LNCaP clone FGC (cell line): Measurements from ENCODE around the gene THOP1.
A peak's percentile ranks its signal among the peaks of the same experiment; 100 is the strongest.

Experiments used
- DNase-seq: peaks from one replicate; pipeline ENCODE4 v3.0.0-alpha.2; 2011; ENCODE audit warnings: low read depth
- H3K4me3 ChIP-seq: 2 replicates; pipeline ENCODE4 v1.5.1; 2011; ENCODE audit warnings: mild to moderate bottlenecking, low read depth, low read length, control low read depth
- CTCF ChIP-seq: IDR thresholded peaks from 2 replicates; pipeline ENCODE4 v1.5.1; 2012; ENCODE audit warnings: mild to moderate bottlenecking; ENCODE audit not compliant: control insufficient read depth, insufficient read depth; ENCODE audit errors: extremely low read depth

THOP1 gene

GRCh38 chr19:2785244-2785997, at the start of gene THOP1:
Gene THOP1, plus strand, starts transcription at chr19:2785503. Its CDS starts 160 bp downstream, at chr19:2785663.
- peak; percentile 94 for DNase-seq
- peak within 1 kb of the TSS; percentile 94 for H3K4me3 ChIP-seq
- TF ChIP-seq CTCF: no peak

DNA sequence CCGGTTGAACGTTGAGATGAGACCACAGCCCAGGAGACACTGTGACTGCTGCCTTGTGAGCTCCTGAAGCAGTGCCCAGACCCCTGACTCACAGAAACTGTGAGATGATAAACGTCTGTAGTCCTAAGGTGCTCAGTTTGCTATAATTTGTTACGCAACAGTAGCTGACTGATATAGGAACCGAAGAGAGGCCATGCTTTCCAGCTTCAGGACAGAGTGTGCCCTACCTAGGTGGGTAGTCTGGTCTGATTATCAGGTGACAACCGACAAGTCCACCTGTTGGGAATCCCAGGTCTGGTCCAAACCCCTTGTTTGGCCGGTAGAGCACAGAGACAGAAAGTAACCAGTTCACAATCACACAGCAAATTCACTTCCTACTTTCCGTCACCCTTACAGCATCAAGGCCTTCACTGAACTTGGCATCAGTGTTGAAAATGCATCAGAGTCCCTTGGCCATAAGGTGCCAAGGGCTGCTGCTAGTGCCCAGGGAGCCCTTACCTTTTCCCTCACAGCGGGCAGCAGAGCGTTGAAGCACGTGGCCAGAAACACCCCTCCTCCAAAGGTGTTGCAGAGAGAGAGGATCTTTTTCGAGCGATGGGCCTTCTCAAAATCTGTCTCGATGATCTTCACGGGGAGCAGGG, 48.6 kb upstream of the THOP1 start:
- no peak for TF ChIP-seq CTCF
- DNase-seq: no peak
- H3K4me3 ChIP-seq: no peak overlapping the region

DNA sequence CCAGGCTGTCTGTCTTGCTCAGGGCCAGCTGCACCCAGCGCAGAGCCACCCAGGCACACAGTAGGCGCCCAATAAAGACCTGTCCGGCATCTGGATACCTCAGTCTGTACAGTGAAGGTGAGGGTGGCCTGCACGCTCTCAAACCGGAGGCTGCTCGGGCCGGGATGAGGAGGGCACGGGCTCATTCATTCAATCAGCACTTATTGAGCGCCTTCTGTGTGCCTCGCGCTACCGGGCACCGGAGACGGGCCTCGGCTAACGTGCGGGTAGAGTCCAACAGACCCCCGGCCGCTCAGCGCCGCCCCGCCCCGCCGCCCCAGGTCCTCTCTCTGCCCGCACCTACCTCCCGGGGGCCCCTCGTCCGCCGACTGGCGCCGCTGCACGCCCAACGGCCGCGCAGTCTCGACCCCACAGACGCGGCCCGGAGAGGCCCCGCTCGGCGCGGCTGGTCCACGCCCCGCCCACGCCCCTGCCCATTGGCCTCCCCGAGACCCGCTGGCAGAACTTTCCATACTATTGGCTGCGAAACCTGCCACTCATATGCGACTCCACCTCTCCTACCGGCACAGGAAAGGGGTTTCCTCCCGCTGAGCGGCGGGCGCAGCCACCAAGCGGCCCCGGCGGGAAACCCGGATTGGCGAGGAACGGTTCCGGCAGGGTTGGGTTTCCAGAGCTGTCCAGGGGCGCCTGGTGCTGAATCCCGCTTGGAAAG, 45.5 kb upstream of the THOP1 start, which contains the start of gene SLC39A3:
SLC39A3 (minus strand) TSS at position 416 of the 712 bp plus-strand sequence. CDS start 2,760 bp downstream, outside the sequence.
- TF ChIP-seq CTCF: no peak
- H3K4me3 ChIP-seq: peak within 1 kb of the TSS; percentile 86
- peak; percentile 95 for DNase-seq

DNA sequence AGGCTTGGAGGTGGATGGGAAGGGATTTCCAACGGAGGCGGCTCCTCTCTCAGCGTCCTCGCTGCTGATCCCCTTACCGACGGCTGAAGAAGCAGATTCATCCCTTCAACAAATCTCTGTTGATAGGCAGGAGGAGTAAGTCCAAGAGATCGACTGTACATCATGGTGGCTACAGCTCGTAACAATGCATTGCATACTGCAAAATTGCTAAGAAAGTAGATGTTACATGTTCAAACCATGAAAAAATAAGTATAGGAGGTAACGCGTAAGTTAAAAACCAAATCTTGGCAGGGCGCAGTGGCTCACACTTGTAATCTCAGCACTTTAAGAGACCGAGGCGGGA, 45.0 kb upstream of the THOP1 start:
- no peak overlapping the region for H3K4me3 ChIP-seq
- TF ChIP-seq CTCF: no peak
- DNase-seq: no peak

GRCh38 chr19:2743099-2743498, 42.2 kb upstream of the THOP1 start:
- no peak for DNase-seq
- no peak for TF ChIP-seq CTCF
- H3K4me3 ChIP-seq: no peak overlapping the region

- TF ChIP-seq CTCF: no peak
- DNase-seq: no peak
- H3K4me3 ChIP-seq: no peak overlapping the region
These were observed 41.2 kb upstream of the THOP1 start for GRCh38 chr19:2744113-2744512.
